DND-41 (cell line): Measurements from ENCODE around the gene VEGFA.

Experiments
- ATAC-seq: fragments of 200-7000 bp; cut with Tn5 transposase; 3 replicates; pipeline ENCODE4 v1.9.1; 2021; ENCODE audit warnings: low read depth; ENCODE audit not compliant: insufficient read depth
- DNase-seq: peaks from one replicate; pipeline ENCODE4 v3.0.0-alpha.2; 2020
- H2AFZ ChIP-seq: 2 replicates; pipeline ENCODE4 v1.6.0; 2012; ENCODE audit warnings: low read depth, low read length
- H3K27ac ChIP-seq: 2 replicates; pipeline ENCODE4 v1.5.1; 2012; ENCODE audit warnings: low read length, inconsistent platforms
- H3K27me3 ChIP-seq: fragments of 200-600 bp; sonication (generic); 2 replicates; pipeline ENCODE4 v1.6.0; 2012; ENCODE audit warnings: low read length, mild to moderate bottlenecking, inconsistent platforms; ENCODE audit not compliant: insufficient read depth, poor library complexity
- H3K36me3 ChIP-seq: 2 replicates; pipeline ENCODE4 v1.5.1; 2012; ENCODE audit warnings: low read length, inconsistent platforms; ENCODE audit not compliant: insufficient read depth
- H3K4me1 ChIP-seq: 2 replicates; pipeline ENCODE4 v1.5.1; 2012; ENCODE audit warnings: mild to moderate bottlenecking, low read length; ENCODE audit not compliant: insufficient read depth
- H3K4me2 ChIP-seq: 2 replicates; pipeline ENCODE4 v1.6.0; 2012; ENCODE audit warnings: mild to moderate bottlenecking, moderate library complexity, low read length, inconsistent platforms; ENCODE audit not compliant: insufficient read depth
- H3K4me3 ChIP-seq, 2 experiments: fragments of 200-600 bp in 1 of 2; shearing (Covaris generic) in 1 of 2; 2 replicates each; pipeline ENCODE4 v1.5.1; 2012 to 2016; ENCODE audit warnings: inconsistent platforms in 2 of 2, low read length in 2 of 2, mild to moderate bottlenecking in 2 of 2, low read depth in 1 of 2, moderate library complexity in 1 of 2
- H3K79me2 ChIP-seq: 2 replicates; pipeline ENCODE4 v1.6.0; 2012; ENCODE audit warnings: low read length, inconsistent platforms; ENCODE audit not compliant: insufficient read depth
- H3K9ac ChIP-seq: 2 replicates; pipeline ENCODE4 v1.6.0; 2012; ENCODE audit warnings: low read depth, mild to moderate bottlenecking, inconsistent platforms, low read length, moderate library complexity
- H3K9me3 ChIP-seq: 2 replicates; pipeline ENCODE4 v1.5.1; 2012; ENCODE audit warnings: low read length, moderate library complexity, mild to moderate bottlenecking, inconsistent platforms; ENCODE audit not compliant: insufficient read depth, severe bottlenecking
- H4K20me1 ChIP-seq: 2 replicates; pipeline ENCODE4 v1.6.0; 2012; ENCODE audit warnings: low read length; ENCODE audit not compliant: insufficient read depth
- CTCF ChIP-seq: IDR thresholded peaks from 2 replicates; pipeline ENCODE4 v1.5.1; 2012; ENCODE audit warnings: borderline replicate concordance, low read length, moderate library complexity, mild to moderate bottlenecking; ENCODE audit not compliant: poor library complexity, severe bottlenecking; ENCODE audit errors: extremely low read depth
- EZH2 ChIP-seq: IDR thresholded peaks from 3 replicates; pipeline ENCODE4 v1.6.1; 2012; ENCODE audit warnings: borderline replicate concordance, low read depth, mild to moderate bottlenecking, moderate library complexity, low read length, inconsistent platforms; ENCODE audit not compliant: severe bottlenecking

The VEGFA gene

GRCh38 chr6:43825187-43826115, 55.4 kb downstream of the VEGFA start:
- H3K9ac ChIP-seq = no peak overlapping the region
- no peak overlapping the region for H2AFZ ChIP-seq
- no peak for DNase-seq
- H4K20me1 ChIP-seq = no peaks in the 10 kb centered on the region
- H3K4me3 ChIP-seq = no peak overlapping the region
- H3K27ac ChIP-seq = no peak overlapping the region
- no peak for ATAC-seq
- no peaks in the 10 kb centered on the region for H3K4me1 ChIP-seq
- no peak overlapping the region for H3K4me2 ChIP-seq
- no peak for TF ChIP-seq EZH2
- TF ChIP-seq CTCF = no peak
- H3K27me3 ChIP-seq = peaks cover 15% of the 10 kb centered on the region
- no peaks in the 10 kb centered on the region for H3K9me3 ChIP-seq
- no peaks in the 10 kb centered on the region for H3K36me3 ChIP-seq
- no peaks in the 10 kb centered on the region for H3K79me2 ChIP-seq

- Histone ChIP-seq H2AFZ (no peak overlapping the region), H3K27ac (no peak overlapping the region), H3K4me2 (no peak overlapping the region), H3K9ac (no peak overlapping the region), H3K4me1 (no peaks in the 10 kb centered on the region), H4K20me1 (no peaks in the 10 kb centered on the region), H3K9me3 (no peaks in the 10 kb centered on the region), H3K36me3 (no peaks in the 10 kb centered on the region), H3K27me3 (peaks cover 20% of the 10 kb centered on the region), H3K79me2 (no peaks in the 10 kb centered on the region), H3K4me3 (no peak overlapping the region)
- TF ChIP-seq EZH2 = no peak
- no peak for TF ChIP-seq CTCF
- DNase-seq (no peak), ATAC-seq (no peak)
Measured at GRCh38 chr6:43826730-43827129, 56.7 kb downstream of the VEGFA start.

GRCh38 chr6:43827898-43828297, 57.9 kb downstream of the VEGFA start:
- H3K9me3 ChIP-seq = no peaks in the 10 kb centered on the region
- DNase-seq (no peak), ATAC-seq (no peak)
- no peak overlapping the region for H2AFZ ChIP-seq
- H3K36me3 ChIP-seq = no peaks in the 10 kb centered on the region
- no peak overlapping the region for H3K9ac ChIP-seq
- H3K4me1 ChIP-seq = no peaks in the 10 kb centered on the region
- no peaks in the 10 kb centered on the region for H4K20me1 ChIP-seq
- H3K4me2 ChIP-seq = no peak overlapping the region
- H3K27me3 ChIP-seq = peaks cover 25% of the 10 kb centered on the region
- H3K4me3 ChIP-seq = no peak overlapping the region
- no peak overlapping the region for H3K27ac ChIP-seq
- no peaks in the 10 kb centered on the region for H3K79me2 ChIP-seq
- TF ChIP-seq CTCF = no peak
- no peak for TF ChIP-seq EZH2
